Neural progenitor cell (in vitro differentiated cells): ENCODE data around the gene ISL2.

Source experiments
- EZH2 ChIP-seq: fragments of 200-600 bp; sonication (generic); IDR thresholded peaks from 2 replicates; pipeline ENCODE4 v1.6.1; 2017; ENCODE audit warnings: antibody characterized with exemption, mild to moderate bottlenecking, moderate library complexity
- EZH2phosphoT487 ChIP-seq: fragments of 200-600 bp; sonication (generic); IDR thresholded peaks from 2 replicates; pipeline ENCODE4 v1.6.1; 2017; ENCODE audit warnings: antibody characterized with exemption
- TF ChIP-seq, protein P1 (sequence below): fragments of 200-600 bp; sonication (generic); IDR thresholded peaks from 2 replicates; pipeline ENCODE4 v1.5.1; 2017; ENCODE audit warnings: antibody characterized with exemption, mild to moderate bottlenecking

DNA sequence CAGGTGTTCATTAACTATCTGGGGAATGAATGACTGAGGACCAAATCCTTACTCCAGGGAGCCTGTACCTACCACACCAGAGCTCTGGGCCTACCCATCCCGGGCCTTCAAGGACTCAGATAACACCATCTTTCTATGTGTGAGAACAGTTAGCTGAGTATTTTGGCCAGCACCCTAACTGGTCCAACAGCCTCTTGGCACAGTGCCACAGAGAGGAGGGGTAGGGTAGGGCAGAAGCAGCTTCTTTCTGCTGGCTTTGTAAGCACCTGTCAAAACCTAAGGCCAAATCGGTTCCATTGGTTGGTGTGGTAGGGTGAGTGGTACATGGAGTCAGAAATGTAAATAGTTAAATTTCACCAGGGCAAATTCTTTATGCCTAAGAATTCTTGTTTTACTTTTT lies 26.7 kb downstream of the ISL2 start:
- TF ChIP-seq, protein P1, sequence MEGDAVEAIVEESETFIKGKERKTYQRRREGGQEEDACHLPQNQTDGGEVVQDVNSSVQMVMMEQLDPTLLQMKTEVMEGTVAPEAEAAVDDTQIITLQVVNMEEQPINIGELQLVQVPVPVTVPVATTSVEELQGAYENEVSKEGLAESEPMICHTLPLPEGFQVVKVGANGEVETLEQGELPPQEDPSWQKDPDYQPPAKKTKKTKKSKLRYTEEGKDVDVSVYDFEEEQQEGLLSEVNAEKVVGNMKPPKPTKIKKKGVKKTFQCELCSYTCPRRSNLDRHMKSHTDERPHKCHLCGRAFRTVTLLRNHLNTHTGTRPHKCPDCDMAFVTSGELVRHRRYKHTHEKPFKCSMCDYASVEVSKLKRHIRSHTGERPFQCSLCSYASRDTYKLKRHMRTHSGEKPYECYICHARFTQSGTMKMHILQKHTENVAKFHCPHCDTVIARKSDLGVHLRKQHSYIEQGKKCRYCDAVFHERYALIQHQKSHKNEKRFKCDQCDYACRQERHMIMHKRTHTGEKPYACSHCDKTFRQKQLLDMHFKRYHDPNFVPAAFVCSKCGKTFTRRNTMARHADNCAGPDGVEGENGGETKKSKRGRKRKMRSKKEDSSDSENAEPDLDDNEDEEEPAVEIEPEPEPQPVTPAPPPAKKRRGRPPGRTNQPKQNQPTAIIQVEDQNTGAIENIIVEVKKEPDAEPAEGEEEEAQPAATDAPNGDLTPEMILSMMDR, result no peak
- TF ChIP-seq EZH2phosphoT487 (no peak), EZH2 (no peak)
